GM10266 (cell line): ENCODE measurements around the gene MICU2.

Experiments
- DNase-seq: peaks from one replicate; pipeline ENCODE4 v3.0.0; 2012; ENCODE audit errors: extremely low spot score
- CTCF ChIP-seq: IDR thresholded peaks from 2 replicates; pipeline ENCODE4 v1.5.1; 2012; ENCODE audit warnings: mild to moderate bottlenecking, low read depth; ENCODE audit not compliant: control insufficient read depth, insufficient read depth; ENCODE audit errors: missing control alignments

Gene MICU2

GRCh38 chr13:21625366-21625765 is 21.4 kb upstream of the MICU2 start:
- peak; percentile 30 for DNase-seq
- peak; percentile 50 for TF ChIP-seq CTCF

- no peak for DNase-seq
- no peak for TF ChIP-seq CTCF
Observed at GRCh38 chr13:21620861-21621260, 16.9 kb upstream of the MICU2 start.

GRCh38 chr13:21619633-21620220 is 15.8 kb upstream of the MICU2 start:
- no peak for DNase-seq
- no peak for TF ChIP-seq CTCF

- DNase-seq = no peak
- no peak for TF ChIP-seq CTCF
Observed at GRCh38 chr13:21616880-21617279, 12.9 kb upstream of the MICU2 start.

GRCh38 chr13:21616205-21616866 is 12.4 kb upstream of the MICU2 start:
- TF ChIP-seq CTCF = no peak
- DNase-seq = no peak

GRCh38 chr13:21615427-21615826 is 11.5 kb upstream of the MICU2 start:
- no peak for TF ChIP-seq CTCF
- DNase-seq = no peak

- no peak for TF ChIP-seq CTCF
- DNase-seq = no peak
Observed at GRCh38 chr13:21613791-21614190, 9.8 kb upstream of the MICU2 start.
